ENCODE data around the gene CMIP. TPM values are rescaled to one million over a fixed set of nuclear protein-coding genes. Genes with fewer than 3 reads are reported as not detected.

The CMIP gene
- polyA plus RNA-seq, 1 donor from 2014 or later = 15.1 TPM

- Histone ChIP-seq H3K27me3 (ENCODE audit: insufficient read depth, low read depth, low read length) (no peaks in the 10 kb centered on the region), H3K4me3 (ENCODE audit: low read length) (no peak overlapping the region), H3K9ac (ENCODE audit: low read length) (no peak overlapping the region), H3K4me2 (ENCODE audit: low read length) (no peak overlapping the region), H3K27ac (ENCODE audit: low read length) (no peak overlapping the region), H3K9me3 (ENCODE audit: low read length) (no peaks in the 10 kb centered on the region), H3K36me3 (ENCODE audit: insufficient read depth, low read length) (no peaks in the 10 kb centered on the region), H4K20me1 (ENCODE audit: insufficient read depth) (no peaks in the 10 kb centered on the region), H2AFZ (ENCODE audit: low read depth, low read length) (no peak overlapping the region), H3K79me2 (replicated peaks; ENCODE audit: insufficient read depth, low read length) (no peaks in the 10 kb centered on the region), H3F3A (ENCODE audit: insufficient read depth, low read length, poor library complexity, severe bottlenecking) (no peaks in the 10 kb centered on the region), H3K9me2 (ENCODE audit: insufficient read depth, low read length) (no peaks in the 10 kb centered on the region)
- no peak for TF ChIP-seq EZH2 (IDR thresholded peaks at IDR 0.05; ENCODE audit: borderline replicate concordance, insufficient read depth, low read length, poor library complexity, severe bottlenecking)
- no peak for TF ChIP-seq TAF1 (IDR thresholded peaks at IDR 0.05; ENCODE audit: low read depth)
- no peak for TF ChIP-seq RAD21 (conservative IDR thresholded peaks at IDR 0.05)
- TF ChIP-seq SMC3 (conservative IDR thresholded peaks at IDR 0.05; ENCODE audit: poor library complexity) = no peak
- no peak for TF ChIP-seq CTCF (IDR thresholded peaks at IDR 0.05; ENCODE audit: poor library complexity, severe bottlenecking)
- TF ChIP-seq EP300 (conservative IDR thresholded peaks at IDR 0.05; ENCODE audit: poor library complexity, severe bottlenecking) = no peak
- no peak for TF ChIP-seq REST (IDR thresholded peaks at IDR 0.05; ENCODE audit: borderline replicate concordance)
- TF ChIP-seq POLR2AphosphoS5 (IDR thresholded peaks at IDR 0.05) = no peak
- TF ChIP-seq MXI1 (conservative IDR thresholded peaks at IDR 0.05; ENCODE audit: poor library complexity, severe bottlenecking) = no peak
These were observed 193.0 kb downstream of the CMIP start for GRCh38 chr16:81637336-81638235.

DNA sequence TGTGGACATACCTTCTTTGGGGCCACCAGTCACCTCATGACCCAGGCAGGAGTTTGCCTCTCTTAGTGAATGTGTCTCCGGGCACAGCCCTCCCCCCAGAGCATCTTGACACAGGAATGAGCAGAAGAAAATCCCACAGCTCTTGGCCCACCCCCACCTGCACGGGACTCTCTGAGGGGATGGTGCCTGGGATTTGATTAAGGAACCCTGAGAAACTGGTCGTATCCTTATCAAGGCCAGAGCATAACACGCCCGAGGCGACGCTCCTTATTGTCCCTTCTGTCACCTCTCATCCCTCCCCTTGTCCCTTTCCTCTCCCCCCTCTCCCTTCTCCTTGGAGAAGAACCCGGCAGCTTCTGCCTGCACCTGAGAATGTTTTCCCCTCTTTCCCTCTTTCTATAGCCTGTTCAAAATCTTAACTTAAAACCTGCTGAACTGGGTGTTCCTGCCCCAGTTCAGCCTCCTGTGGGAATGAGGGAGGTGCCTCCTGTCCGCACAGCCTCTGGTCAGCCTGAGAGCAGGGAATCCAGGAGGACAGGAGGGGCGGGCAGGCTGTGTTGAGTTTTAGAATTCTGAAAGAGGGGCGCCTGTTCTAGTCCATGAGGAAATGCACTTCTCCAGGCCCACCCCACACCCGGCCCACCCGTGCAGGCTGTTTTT lies 193.8 kb downstream of the CMIP start:
- no peak overlapping the region for H3K4me2 ChIP-seq (ENCODE audit: low read length)
- no peak overlapping the region for H3K4me3 ChIP-seq (ENCODE audit: low read length)
- H3K27ac ChIP-seq (ENCODE audit: low read length) = no peak overlapping the region
- H3K9ac ChIP-seq (ENCODE audit: low read length) = no peak overlapping the region
- no peak overlapping the region for H2AFZ ChIP-seq (ENCODE audit: low read depth, low read length)
- peaks cover 5% of the 10 kb centered on the region for H3K79me2 ChIP-seq (replicated peaks; ENCODE audit: insufficient read depth, low read length)
- no peaks in the 10 kb centered on the region for H3F3A ChIP-seq (ENCODE audit: insufficient read depth, low read length, poor library complexity, severe bottlenecking)
- H3K9me3 ChIP-seq (ENCODE audit: low read length) = no peaks in the 10 kb centered on the region
- no peaks in the 10 kb centered on the region for H4K20me1 ChIP-seq (ENCODE audit: insufficient read depth)
- H3K36me3 ChIP-seq (ENCODE audit: insufficient read depth, low read length) = no peaks in the 10 kb centered on the region
- H3K27me3 ChIP-seq (ENCODE audit: insufficient read depth, low read depth, low read length) = no peaks in the 10 kb centered on the region
- no peaks in the 10 kb centered on the region for H3K9me2 ChIP-seq (ENCODE audit: insufficient read depth, low read length)
- TF ChIP-seq MXI1 (conservative IDR thresholded peaks at IDR 0.05; ENCODE audit: poor library complexity, severe bottlenecking) (no peak), TAF1 (IDR thresholded peaks at IDR 0.05; ENCODE audit: low read depth) (no peak), REST (IDR thresholded peaks at IDR 0.05; ENCODE audit: borderline replicate concordance) (no peak), POLR2AphosphoS5 (IDR thresholded peaks at IDR 0.05) (no peak), EP300 (conservative IDR thresholded peaks at IDR 0.05; ENCODE audit: poor library complexity, severe bottlenecking) (no peak)
